ELF-1 (cell line): ENCODE results near the gene PSTK.
A peak's percentile ranks its signal among the peaks of the same experiment; 100 is the strongest.

Experiments
- DNase-seq: peaks from one replicate; pipeline ENCODE4 v3.0.0-alpha.2; 2016; ENCODE audit warnings: low read depth, low spot score

Gene PSTK

DNA sequence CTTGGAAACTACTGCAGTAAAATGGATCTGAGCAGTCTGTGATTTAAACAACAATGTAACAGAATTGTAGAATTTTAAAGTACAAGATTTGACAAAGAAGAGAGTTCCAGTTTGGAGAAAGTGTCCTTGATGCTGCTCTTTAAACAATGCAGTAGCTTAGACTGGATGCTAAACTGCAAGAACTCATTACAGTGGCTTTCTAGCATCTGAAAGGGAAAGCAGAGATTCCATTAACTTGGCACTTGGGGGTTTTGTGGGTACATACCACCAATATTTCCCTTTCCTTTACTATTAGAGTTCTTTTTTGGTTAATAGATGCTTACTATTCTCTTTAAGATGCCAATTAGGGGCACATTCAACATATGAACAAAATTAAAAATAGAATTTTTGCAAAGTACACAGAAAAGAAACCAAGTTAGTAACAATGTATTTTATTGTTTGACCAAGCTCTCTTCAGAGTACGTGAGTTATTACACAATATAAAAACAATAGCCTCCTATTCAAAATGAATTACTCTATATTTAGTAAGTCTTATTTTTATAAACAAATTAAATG lies 11.9 kb downstream of the PSTK start:
- DNase-seq, result no peak

DNA sequence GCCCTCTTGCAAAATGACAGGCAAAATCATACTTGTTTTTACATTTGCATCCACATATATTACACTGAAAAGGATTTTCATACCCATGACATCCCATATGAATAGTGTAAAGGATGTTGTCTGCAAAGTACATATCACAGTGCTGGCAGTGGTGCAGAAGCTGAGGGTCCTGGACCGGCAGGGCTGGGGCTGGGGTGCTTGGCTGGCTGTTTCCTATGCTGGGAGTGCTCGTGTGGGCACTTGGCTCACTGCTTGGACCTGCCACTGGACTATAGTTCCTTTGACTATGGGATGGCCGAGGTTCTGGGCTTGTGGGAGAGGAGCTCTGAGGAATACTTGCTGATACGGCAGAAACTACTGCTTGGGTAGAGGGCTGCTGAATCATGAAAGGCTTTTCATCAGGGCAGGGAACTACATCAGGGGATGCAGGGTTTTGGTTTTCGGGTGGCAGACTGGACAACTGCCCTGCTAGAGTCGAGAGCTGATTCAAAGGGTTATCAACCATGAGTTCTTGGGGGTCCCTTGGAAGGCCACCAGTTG lies 13.7 kb downstream of the PSTK start:
- no peak for DNase-seq

DNA sequence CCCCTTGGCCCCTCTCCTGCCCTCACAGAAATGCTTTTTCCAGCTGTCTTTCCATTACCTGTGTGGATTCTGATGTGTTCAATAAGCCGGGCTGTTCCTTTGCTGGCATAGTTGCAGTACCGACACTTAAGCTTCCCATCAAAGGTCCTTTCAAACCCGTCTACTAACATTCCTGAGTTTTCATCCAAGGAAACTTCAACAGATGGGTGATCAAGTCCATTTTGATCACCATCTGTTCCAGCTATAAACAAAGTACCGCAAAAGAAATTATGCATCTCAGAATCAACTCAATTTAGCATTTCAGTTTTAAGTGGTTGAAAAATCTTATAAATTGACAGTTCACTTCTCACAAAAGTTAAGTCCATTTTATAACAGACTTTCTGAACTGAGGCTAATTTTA lies 15.7 kb downstream of the PSTK start:
- no peak for DNase-seq

DNA sequence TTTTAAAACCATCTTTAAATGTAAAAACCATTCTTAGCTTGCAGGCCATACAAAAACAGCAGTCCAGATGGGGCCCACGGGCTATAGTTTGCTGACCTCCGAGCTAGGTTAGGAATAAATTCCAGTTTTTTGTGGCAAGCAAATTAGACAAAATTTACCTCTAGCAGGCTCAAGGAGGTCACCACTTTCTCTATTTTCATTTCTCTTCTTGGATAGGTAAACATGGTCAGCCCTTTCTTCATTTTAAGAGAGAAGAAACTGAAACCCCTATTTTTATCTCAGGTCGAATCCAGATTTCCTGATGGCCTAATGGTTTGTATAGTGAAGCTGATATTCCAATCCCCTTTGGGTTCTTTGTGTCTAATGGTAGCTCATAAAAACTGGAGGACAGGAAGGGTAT lies 17.7 kb downstream of the PSTK start:
- DNase-seq, result no peak

DNA sequence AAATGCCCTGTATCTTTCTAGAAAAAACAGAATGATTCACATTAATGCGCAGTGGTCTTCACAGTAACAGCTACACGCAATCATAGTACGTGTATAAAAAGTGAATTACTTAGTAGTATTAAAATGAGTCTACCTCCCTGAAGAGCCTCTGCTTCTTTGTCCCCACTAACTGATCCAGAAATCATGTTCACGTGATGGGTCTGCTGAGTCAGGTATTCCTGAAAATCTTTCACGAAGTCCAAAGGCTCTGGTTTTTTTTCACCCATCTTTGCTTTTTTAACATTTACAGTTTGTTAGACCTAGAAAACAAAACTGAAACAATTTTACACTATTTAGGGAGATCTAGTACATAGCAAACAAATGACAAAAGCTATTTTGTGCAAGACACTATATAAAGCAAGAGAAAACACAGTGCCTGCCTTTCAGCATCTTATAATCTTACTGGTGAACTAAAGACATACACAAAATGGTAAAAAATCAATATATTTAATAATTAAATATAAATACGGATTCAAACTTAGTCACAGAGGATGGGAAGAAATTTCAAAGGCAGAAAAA lies 18.2 kb downstream of the PSTK start:
- DNase-seq, result no peak

DNA sequence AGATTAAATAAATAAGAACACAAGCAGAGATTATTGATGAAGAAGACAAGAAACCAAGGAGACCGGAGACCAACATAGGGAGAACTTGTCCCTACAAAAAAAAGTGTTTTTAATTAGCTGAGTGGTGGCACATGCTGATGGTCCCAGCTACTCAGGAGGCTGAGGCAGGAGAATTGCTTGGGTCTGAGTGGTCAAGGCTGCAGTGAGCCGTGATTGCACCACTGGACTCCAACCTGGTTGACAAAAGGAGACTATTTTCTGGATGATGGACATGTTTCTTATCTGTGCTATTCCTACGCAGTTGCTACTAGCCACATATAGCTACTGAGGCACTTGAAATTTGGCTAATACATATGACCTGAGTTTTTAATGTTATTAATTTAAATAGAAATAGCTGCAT lies 18.7 kb downstream of the PSTK start:
- DNase-seq, result no peak

DNA sequence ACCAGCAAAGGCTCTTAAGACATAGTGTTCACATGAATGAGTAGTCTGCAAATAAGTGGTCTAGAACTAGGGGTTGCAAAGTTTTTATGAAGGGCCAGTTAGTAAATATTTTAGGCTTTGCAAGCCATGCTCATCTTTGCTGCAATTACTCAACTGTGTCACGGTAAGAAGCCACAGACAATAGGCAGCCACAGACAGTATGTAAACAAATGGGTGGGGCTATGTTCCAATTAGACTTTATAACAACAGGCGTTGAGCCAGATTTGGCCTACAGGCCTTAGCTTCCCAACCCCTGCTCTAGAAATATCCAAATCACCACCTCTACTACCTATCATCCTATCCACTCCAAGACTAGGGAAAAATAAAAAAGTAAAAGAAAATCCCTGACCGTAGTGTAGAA lies 19.1 kb downstream of the PSTK start:
- no peak for DNase-seq

DNA sequence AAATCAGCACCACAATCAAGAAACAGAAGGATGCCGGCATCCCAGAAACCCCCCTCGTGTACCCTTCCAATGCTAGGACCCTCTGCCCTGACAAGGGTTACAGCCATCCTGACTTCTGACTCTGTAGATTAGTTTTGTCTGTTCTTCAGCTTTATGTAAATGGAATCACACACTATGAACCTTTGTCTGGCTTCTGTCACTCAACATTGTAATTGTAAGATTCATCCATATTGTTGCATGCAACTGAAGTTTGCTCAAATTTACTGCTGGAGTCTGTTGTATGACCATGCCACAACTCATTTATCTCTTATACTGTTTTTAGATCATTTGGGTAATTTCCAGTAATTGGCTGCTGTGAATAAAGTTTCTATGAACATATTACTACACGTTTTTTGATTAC lies 20.0 kb downstream of the PSTK start:
- DNase-seq, result no peak

DNA sequence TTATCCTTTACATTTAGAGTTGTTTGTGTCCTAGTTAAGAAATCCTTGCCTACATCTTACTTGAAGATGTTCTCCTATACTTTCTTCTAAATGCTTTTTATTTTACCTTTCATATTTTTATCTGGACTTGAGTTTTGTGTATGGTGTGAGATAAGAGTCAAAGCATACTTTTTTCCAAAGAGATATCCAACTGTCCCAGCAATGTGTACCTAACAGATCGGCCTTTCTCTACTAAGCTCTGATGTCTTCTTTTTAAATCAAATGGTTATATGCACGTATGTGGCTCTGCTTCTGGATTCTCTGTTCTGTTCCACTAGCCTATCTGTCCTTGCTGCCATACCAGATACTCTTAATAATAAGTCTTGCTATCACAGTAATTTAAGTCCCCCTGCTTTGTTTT lies 21.2 kb downstream of the PSTK start:
- DNase-seq, result no peak

DNA sequence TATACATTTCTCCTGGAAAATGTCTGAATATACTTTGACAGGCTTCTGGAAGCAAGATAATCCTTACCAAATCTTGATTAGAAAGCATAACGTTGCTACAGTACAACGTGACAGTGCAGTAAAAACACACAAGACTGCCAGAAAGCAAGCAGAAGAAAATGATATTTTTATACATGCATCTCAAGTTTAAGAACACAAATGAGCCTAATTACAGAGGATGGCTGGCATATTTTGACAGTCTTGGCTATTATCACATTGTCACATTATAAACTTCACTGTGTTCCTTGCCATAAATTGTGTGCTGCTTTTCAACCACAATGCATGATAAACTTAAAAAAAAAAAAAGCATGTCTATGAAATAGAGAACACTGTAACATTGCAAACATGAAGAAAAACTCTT lies 24.1 kb downstream of the PSTK start:
- no peak for DNase-seq

DNA sequence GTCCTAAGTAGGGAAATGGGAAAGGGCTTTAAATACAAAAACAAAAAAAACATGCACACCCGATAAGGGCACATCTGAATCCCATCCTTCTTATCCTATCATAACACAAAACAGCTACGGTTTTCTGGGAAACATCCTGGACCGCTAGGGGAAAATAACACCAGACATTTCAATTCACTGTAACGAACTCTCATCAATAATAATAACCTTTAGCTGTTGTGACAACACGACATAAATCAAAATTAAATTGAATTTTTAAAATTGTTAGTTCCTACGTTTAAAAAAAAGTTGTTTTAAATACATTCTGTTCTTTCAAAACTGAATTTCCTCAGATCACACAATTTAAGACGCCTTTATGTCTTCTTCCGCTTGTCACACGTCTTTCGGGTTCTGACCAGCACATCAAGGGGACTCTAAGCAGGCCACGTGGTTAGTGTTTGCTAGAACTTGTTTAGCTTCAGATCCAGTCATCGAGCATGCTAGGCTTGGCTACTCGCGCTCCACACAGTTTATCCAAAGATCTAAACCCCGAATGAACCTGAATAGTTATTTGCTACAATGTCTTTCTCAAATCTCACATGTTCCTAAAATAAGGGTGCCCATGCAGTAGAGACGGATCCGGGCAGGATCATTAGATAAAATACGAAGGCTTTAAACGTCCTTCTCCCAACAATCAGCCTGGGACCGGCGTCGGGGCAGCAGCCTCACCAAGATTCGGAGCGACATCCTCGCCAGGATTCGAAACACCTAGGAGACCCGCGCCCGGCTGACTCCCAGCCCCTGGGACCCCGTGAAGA lies 27.6 kb downstream of the PSTK start:
- DNase-seq, result peak; percentile 58

DNA sequence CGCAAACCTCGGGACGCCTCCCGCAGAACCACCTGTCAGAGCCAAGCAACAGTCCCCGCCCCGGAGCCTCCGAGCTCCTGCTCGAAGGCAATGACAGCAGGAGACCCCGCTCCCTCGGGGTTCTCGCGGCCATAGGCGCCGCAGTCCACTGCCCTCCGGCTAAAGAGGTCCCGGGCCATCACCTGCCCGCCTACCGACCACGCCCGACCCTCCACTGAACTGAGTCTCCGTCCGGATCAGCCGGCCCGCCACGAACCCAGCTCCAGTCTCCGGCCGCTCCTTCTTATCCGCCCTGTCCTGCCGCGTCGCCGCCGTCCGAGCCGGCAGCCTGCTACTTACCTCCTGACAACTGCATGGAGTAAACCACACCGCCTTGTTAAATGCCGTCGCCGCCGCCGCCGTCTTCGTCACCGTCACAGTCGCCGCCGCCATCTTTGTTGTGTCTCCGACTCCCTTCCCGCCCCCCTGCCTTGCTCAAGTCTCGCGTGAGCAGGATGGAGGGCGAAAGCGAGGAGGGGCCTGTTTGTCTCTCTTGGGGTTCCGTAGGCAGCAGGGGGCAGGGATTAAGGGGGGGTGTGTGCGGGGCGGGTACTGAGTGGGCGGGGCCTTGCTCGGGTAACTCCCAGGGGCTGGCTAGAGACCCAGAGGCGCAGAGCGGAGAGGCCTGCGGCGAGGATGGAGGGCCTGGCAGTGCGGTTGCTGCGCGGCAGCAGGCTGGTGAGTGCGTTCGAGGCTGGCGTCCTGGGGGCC lies 28.3 kb downstream of the PSTK start, which contains the start of the genes ACADSB and IKZF5:
TSS of gene ACADSB (plus strand) at position 652 of the 750 bp plus-strand sequence. CDS start at position 676, 24 bp downstream.
TSS of gene IKZF5 (minus strand) at position 441 of the 750 bp plus-strand sequence. CDS start 10,170 bp downstream, outside the sequence.
- DNase-seq, result peak; percentile 93

DNA sequence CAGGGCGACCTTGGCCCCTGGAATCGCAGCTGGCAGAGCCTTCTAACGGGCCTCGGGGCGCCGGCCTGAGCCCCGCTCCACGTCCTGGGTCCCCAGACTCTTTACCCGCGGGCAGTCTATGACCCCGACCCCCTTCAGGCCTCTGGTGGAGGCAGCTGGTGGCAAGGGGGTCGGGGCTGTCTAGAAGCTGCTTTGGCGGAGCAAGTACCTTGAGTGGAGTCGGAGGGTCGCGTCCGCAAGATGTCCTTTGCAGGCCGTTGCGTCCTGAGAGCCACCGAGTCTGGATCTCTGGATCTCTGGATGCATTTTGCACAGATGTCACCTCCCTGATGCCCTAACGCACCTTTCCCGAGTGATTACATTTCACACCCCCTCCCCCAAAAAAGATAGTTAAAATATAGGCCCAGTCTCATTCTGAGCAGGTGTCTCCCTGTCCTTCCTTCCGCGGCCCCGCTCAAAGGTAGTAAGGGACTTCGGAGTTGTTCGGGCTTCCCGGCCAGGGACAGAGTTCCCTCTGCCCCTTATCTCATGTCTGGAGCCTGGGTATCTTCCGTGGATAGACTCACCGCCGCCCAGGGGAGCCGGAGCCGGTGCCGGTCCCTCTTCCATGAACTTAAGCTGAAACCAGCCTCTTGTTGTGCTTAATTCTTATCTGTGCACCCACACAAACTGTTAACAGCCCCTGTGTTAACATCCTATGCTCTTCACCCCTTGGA lies 29.1 kb downstream of the PSTK start:
- DNase-seq, result peak; percentile 42

DNA sequence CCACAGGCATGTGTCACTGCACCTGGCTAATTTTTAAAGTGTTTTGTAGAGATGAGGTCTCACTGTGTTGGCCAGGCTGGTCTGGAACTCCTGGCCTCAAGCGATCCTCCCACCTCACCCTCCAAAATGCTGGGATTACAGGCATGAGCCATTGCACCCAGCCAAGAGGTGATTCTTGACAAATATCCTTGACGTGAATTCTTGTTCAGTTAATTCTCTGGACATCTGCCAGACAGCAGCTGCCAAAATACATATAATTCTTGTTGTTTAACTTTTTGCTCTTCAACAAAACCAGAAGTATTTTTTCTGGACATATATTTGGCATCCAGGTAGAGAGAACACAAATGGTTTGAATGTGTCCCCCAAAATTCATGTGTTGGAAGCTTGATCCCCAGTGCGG lies 31.8 kb downstream of the PSTK start:
- DNase-seq, result no peak

DNA sequence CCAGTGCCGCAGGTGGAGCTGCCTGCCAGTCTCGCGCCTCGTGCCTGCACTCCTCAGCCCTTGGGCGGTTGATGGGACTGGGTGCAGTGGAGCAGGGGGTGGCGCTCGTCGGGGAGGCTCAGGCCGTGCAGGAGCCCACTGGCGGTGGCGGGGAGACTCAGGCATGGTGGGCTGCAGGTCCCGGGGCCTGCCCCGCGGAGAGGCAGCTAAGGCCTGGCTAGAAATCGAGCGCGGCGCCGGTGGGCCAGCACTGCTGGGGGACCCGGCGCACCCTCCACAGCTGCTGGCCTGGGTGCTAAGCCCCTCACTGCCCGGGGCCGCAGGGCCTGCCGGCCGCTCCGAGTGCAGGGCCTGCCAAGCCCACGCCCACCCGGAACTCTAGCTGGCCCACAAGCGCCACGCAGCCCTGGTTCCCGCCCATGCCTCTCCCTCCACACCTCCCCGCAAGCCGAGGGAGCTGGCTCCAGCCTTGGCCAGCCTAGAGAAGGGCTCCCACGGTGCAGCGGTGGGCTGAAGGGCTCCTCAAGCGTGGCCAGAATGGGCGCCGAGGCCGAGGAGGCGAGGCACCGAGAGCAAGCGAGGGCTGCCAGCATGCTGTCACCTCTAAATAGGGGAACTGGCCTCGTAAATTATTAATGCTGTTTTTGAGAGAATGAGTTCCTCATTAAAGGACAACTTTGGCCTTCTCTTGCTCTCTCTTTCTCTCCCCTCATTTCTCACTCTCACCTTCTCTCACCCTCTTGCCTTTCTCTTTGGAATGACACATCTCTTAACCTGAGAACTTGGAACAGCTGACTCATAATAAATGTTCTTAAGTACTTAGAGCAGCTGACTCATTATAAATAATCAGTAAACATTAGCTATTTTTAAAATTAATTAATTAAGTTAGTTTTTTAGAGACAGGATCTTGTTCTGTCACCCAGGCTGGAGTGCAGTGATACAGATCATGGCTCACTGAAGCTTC lies 33.5 kb downstream of the PSTK start:
- no peak for DNase-seq

DNA sequence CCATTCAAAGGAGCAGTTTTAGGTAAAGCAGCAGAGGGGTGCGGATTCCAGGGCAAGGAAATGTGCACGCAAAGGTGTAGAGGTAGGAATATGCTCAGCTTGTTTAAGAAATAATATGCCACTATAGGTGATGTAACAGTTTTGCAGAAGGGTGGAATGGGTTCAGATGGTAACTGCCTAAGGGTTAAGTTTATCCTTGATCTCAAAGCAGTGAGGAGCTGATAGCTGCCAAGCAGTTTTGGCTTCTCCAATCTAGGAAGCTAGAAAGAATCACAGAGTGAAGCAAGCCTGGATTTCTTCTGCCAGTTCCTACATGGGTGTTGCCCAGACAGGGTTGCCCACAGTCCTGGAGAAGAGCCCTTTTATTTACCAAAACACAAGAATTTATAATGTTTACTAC lies 34.6 kb downstream of the PSTK start:
- DNase-seq, result no peak

DNA sequence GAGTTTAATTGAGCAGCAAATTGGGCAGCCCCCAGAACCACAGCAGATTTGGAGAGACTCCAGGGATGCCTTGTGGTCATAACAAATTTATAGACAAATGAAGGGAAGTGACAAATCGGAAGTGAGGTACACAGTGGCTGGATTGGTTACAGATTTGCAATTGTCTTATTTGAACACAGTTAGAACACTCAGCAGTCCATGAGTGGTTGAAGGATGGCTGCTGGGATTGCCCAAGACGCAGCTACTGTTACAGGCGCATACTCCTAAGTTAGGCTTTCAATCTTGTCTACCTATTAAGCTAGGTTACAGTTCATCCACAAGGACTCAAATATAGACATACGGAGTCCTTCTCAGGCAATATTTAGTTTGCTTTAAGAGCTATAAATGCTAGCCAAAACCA lies 36.0 kb downstream of the PSTK start:
- no peak for DNase-seq

DNA sequence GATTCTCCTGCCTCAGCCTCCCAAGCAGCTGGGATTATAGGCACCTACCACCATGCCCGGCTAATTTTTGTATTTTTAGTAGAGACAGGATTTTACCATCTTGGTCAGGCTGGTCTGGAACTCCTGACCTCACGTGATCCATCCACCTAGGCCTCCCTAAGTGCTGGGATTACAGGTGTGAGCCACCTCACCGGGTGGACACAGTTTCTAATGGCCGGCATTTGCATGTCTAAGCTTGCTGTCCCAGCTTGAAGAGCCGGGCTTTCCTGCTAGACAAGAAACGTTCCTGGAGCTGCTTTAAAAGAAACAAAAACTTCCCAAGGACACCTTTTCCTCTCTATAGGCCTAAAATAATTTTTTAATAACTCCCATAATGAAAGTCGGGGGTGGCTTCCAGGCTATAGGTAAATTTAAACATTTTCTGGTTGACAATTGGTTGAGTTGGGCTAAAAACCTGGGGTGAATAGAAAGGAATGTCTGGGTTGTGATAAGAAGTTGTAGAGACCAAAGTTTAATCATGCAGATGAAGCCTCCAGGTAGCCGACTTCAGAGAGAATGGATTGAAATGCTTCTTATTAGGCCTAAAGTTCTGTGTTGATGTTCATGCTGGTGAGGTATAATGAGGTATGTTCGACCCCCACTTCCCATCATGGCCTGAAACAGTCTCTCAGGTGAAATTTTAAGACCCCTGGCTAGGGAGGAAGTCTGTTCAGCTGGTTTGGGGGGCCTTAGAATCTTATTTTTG lies 37.4 kb downstream of the PSTK start:
- peak; percentile 76 for DNase-seq

DNA sequence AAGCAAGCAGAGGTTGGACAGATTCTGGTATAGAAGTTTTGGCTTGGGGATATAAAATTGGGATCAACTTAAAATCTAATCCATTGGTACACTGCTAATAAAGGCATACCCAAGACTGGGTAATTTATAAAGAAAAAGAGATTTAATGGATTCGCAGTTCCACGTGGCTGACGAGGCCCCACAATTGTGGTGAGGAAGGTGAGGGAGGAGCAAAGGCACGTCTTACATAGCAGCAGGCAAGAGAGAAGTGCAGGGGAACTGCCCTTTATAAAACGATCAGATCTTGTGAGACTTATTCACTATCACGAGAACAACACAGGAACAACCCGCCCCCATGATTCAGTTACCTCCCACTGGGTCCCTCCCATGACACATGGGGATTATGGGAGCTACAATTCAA lies 38.3 kb downstream of the PSTK start:
- no peak for DNase-seq

DNA sequence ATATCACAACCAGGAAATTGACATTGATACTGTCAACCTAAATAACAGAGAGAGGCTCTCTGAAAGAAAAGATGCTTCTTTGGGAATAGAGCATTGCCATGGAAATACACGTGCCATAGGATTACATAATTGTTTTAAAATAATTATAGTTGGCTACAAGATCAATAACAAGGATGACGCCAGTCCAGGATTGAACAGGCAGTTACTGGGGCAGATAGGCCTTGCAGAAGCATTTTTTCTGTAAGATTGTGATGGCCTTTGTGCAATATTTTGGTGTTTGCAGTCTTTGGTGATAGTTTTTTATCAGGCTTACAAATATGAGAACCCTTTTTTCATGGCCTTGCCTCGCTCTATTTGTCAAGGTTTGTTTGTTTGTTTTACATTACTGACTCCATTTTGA lies 39.1 kb downstream of the PSTK start:
- DNase-seq, result no peak
